Natural killer cell (primary cell): ENCODE results near the gene RHEB. TPM values are rescaled to one million over a fixed set of nuclear protein-coding genes. Genes with fewer than 3 reads are reported as not detected.

Experiments used
- ATAC-seq, 3 donors: fragments of 150-1000 bp in 2 of 3; fragments of 200-7000 bp in 1 of 3; cut with Tn5 transposase; 1 replicate in 1 of 3; 2 replicates in 2 of 3; pipeline ENCODE4 v1.10.0; 2021; ENCODE audit warnings: mild to moderate bottlenecking in 2 of 3, moderate library complexity in 2 of 3
- DNase-seq, 2 donors: peaks; one replicate each; pipeline versions ENCODE4 v3.0.0 to v3.0.0-alpha.2; 2013 to 2021; ENCODE audit warnings: mixed read lengths in 1 of 2
- H3K27ac ChIP-seq: one replicate; pipeline ENCODE4 v1.5.1; 2013; ENCODE audit warnings: mild to moderate bottlenecking, low read length
- H3K27me3 ChIP-seq: one replicate; pipeline ENCODE4 v1.6.1; 2013; ENCODE audit warnings: low read length; ENCODE audit not compliant: control insufficient read depth, insufficient read depth
- H3K36me3 ChIP-seq: one replicate; pipeline ENCODE4 v1.6.1; 2013; ENCODE audit warnings: low read length; ENCODE audit not compliant: control insufficient read depth, insufficient read depth
- H3K4me1 ChIP-seq: one replicate; pipeline ENCODE4 v1.6.1; 2013; ENCODE audit warnings: low read length; ENCODE audit not compliant: control insufficient read depth, insufficient read depth
- H3K4me3 ChIP-seq: one replicate; pipeline ENCODE4 v1.5.1; 2013; ENCODE audit warnings: low read length
- H3K9me3 ChIP-seq: one replicate; pipeline ENCODE4 v1.6.1; 2013; ENCODE audit warnings: low read length; ENCODE audit not compliant: control insufficient read depth, insufficient read depth
- H3K27ac Mint-ChIP-seq, 2 donors: one replicate each; pipeline ENCODE4 v1.8.0; 2022; ENCODE audit warnings: mild to moderate bottlenecking in 2 of 2, mixed read lengths in 2 of 2, moderate library complexity in 1 of 2
- H3K27me3 Mint-ChIP-seq, 2 donors: one replicate each; pipeline ENCODE4 v1.8.0; 2022; ENCODE audit warnings: low read depth in 2 of 2, mixed read lengths in 2 of 2
- H3K36me3 Mint-ChIP-seq: one replicate; pipeline ENCODE4 v1.8.0; 2022; ENCODE audit warnings: mixed read lengths
- H3K4me1 Mint-ChIP-seq, 2 donors: one replicate each; pipeline ENCODE4 v1.8.0; 2022; ENCODE audit warnings: mixed read lengths in 2 of 2
- H3K4me3 Mint-ChIP-seq: one replicate; pipeline ENCODE4 v1.8.0; 2022; ENCODE audit warnings: mild to moderate bottlenecking, moderate library complexity, mixed read lengths
- H3K9me3 Mint-ChIP-seq, 2 donors: one replicate each; pipeline ENCODE4 v1.8.0; 2022; ENCODE audit warnings: mixed read lengths in 2 of 2
- CTCF ChIP-seq: fragments of 200-600 bp; IDR thresholded peaks from one replicate; pipeline ENCODE4 v1.8.0; 2022; ENCODE audit warnings: antibody characterized with exemption
- WGBS: methylation state at CpG from one replicate; pipeline ENCODE4 v1.1.7; 2013; ENCODE audit warnings: missing lambda C conversion rate; ENCODE audit not compliant: insufficient coverage; 5-methylcytosine and 5-hydroxymethylcytosine counted together
- intact Hi-C: fragments of 100-400 bp; cut with micrococcal nuclease; formaldehyde crosslinking; loops from one replicate; pipeline ENCODE4 v1.14.2; 2022
- total RNA-seq, 4 donors: library from RNA; stranded (reverse); fragments of 120-200 nt in 1 of 4; gene quantifications; one replicate each; pipeline versions ENCODE4 v1.2.3 to v1.2.4, GENCODE V29; 2013 to 2022

The RHEB gene
- total RNA-seq, 3 donors from 2014 or later (not counting 1 experiment from before 2014, with no cell fraction given): 51.0 to 63.3 (median 63.3) TPM

GRCh38 chr7:151482883-151483710, 36.6 kb downstream of the RHEB start:
- Mint-ChIP-seq H3K4me1 (peaks cover 49 to 57% of the 10 kb centered on the region in 2 donors), H3K36me3 (no peaks in the 10 kb centered on the region), H3K27me3 (no peaks in the 10 kb centered on the region), H3K27ac (peak overlapping the region; percentile 68 to 81), H3K9me3 (no peaks in the 10 kb centered on the region), H3K4me3 (no peak overlapping the region)
- Histone ChIP-seq H3K36me3 (peaks cover 36% of the 10 kb centered on the region), H3K27ac (no peak overlapping the region), H3K4me3 (no peak overlapping the region), H3K4me1 (no peaks in the 10 kb centered on the region), H3K27me3 (no peaks in the 10 kb centered on the region), H3K9me3 (no peaks in the 10 kb centered on the region)
- TF ChIP-seq CTCF: no peak
- ATAC-seq (peak in 1 of 3 donors; percentile 23), DNase-seq (no peak)
- intact Hi-C loops: loop anchor here (5.0 kb wide), 1 partner anchor 34 kb away; the partner anchor contains the start of gene RHEB
- WGBS: 95% methylated on average over 8 of the region's 8 CpGs

GRCh38 chr7:151481650-151482505, 37.8 kb downstream of the RHEB start:
- H3K4me1 Mint-ChIP-seq: peaks cover 52 to 53% of the 10 kb centered on the region in 2 donors
- no peak for TF ChIP-seq CTCF
- no peaks in the 10 kb centered on the region for H3K9me3 ChIP-seq

GRCh38 chr7:151477867-151478266, 41.8 kb downstream of the RHEB start:
- Histone ChIP-seq H3K9me3 (no peaks in the 10 kb centered on the region), H3K4me3 (no peak overlapping the region), H3K36me3 (peaks cover 9% of the 10 kb centered on the region), H3K27me3 (no peaks in the 10 kb centered on the region), H3K27ac (no peak overlapping the region), H3K4me1 (peaks cover 5% of the 10 kb centered on the region)
- Mint-ChIP-seq H3K4me1 (peaks cover 39 to 43% of the 10 kb centered on the region in 2 donors), H3K9me3 (no peaks in the 10 kb centered on the region), H3K27me3 (no peaks in the 10 kb centered on the region), H3K4me3 (no peak overlapping the region), H3K27ac (no peak overlapping the region), H3K36me3 (no peaks in the 10 kb centered on the region)
- intact Hi-C loops: no loop called here
- 95% methylated on average over 7 of the region's 7 CpGs for WGBS
- no peak for TF ChIP-seq CTCF
- DNase-seq (no peak), ATAC-seq (no peak)

More at GRCh38 chr7:151481650-151482505, 37.8 kb downstream of the RHEB start:
- no peaks in the 10 kb centered on the region for H3K27me3 ChIP-seq
- Mint-ChIP-seq H3K9me3 (no peaks in the 10 kb centered on the region), H3K4me3 (peak overlapping the region; percentile 45), H3K27ac (peak overlapping the region; percentile 68 to 81), H3K27me3 (no peaks in the 10 kb centered on the region), H3K36me3 (no peaks in the 10 kb centered on the region)
- H3K36me3 ChIP-seq: peaks cover 35% of the 10 kb centered on the region
- WGBS: 87% methylated on average over 4 of the region's 4 CpGs
- H3K4me1 ChIP-seq: no peaks in the 10 kb centered on the region
- no peak overlapping the region for H3K4me3 ChIP-seq
- H3K27ac ChIP-seq: no peak overlapping the region
- ATAC-seq (peak in 2 of 3 donors; percentile 51 to 57), DNase-seq (no peak)
- intact Hi-C loops: loop anchor here (5.0 kb wide), 1 partner anchor 35 kb away; the partner anchor contains the start of gene RHEB
